K562 (cell line): ENCODE data around the gene ANKMY1. TPM values are rescaled to one million over a fixed set of nuclear protein-coding genes. Genes with fewer than 3 reads are reported as not detected.

Experiments used
- ATAC-seq: fragments of 200-7000 bp; cut with Tn5 transposase; 3 replicates; pipeline ENCODE4 v1.9.1; 2020; ENCODE audit warnings: moderate library complexity
- BruUV-seq: library from RNA; stranded (reverse); fragments of 400-500 nt; replicated peaks from 2 replicates; lab custom pipeline; 2021; lab: Mats Ljungman, UMichigan
- CTCF ChIA-PET: fragments of 300-600 bp; formaldehyde crosslinking; extraction: SDS; loops from one replicate; lab custom pipeline; 2021; ENCODE audit warnings: low intra/inter-chr PET ratio; lab: Yijun Ruan, JAX
- POLR2A ChIA-PET: fragments of 300-600, 350-650 bp; sonication (Branson Sonifier 250); formaldehyde crosslinking; extraction: SDS; loops from one replicate; lab custom pipeline; 2021; ENCODE audit warnings: antibody characterized with exemption, inconsistent platforms; lab: Yijun Ruan, JAX
- DNase-seq, 4 experiments: peaks; one replicate each; pipeline versions ENCODE4 v3.0.0 to v3.0.0-alpha.2; 2011 to 2018; ENCODE audit warnings: low spot score in 3 of 4, mixed read lengths in 3 of 4; ENCODE audit errors: extremely low read depth in 1 of 4
- FAIRE-seq: peaks from 2 replicates; lab custom pipeline; 2011; peaks lifted over from hg19 to GRCh38; lab: Jason Lieb, UNC
- H2AFZ ChIP-seq: 2 replicates; pipeline ENCODE4 v1.6.0; 2011; ENCODE audit warnings: low read depth, low read length, control low read depth, inconsistent platforms
- H3K27ac ChIP-seq: fragments of 200-600 bp; 3 replicates; pipeline ENCODE4 v1.8.0; 2011; ENCODE audit warnings: low read depth, mild to moderate bottlenecking, control low read depth, inconsistent platforms, low read length, moderate library complexity, mixed read lengths; ENCODE audit errors: extremely low read depth
- H3K27me3 ChIP-seq, 2 experiments: fragments of 300-600 bp in 1 of 2; 2 replicates in 1 of 2; 3 replicates in 1 of 2; pipeline versions ENCODE4 v1.6.0 to v1.8.0; 2011; ENCODE audit warnings: inconsistent platforms in 2 of 2, low read length in 2 of 2, mild to moderate bottlenecking in 1 of 2, mixed read lengths in 1 of 2, moderate library complexity in 1 of 2; ENCODE audit not compliant: control insufficient read depth in 2 of 2, insufficient read depth in 2 of 2
- H3K36me3 ChIP-seq: fragments of 300-600 bp; 3 replicates; pipeline ENCODE4 v1.8.0; 2011; ENCODE audit warnings: mild to moderate bottlenecking, low read length, inconsistent platforms; ENCODE audit not compliant: control insufficient read depth, insufficient read depth
- H3K4me1 ChIP-seq, 2 experiments: fragments of 200-600 bp in 1 of 2; replicated peaks in 1 of 2; 2 replicates in 1 of 2; 3 replicates in 1 of 2; pipeline versions ENCODE4 v1.5.1 to v1.8.0; 2011; ENCODE audit warnings: inconsistent platforms in 2 of 2, low read length in 2 of 2, mild to moderate bottlenecking in 1 of 2, mixed read lengths in 1 of 2, moderate library complexity in 1 of 2; ENCODE audit not compliant: control insufficient read depth in 2 of 2, insufficient read depth in 2 of 2
- H3K4me2 ChIP-seq: 2 replicates; pipeline ENCODE4 v1.6.1; 2011; ENCODE audit warnings: low read length, control low read depth, inconsistent platforms, mixed read lengths; ENCODE audit not compliant: insufficient read depth
- H3K4me3 ChIP-seq: fragments of 200-600 bp; sonication (generic), shearing (Covaris generic); 2 replicates; pipeline ENCODE4 v1.5.1; 2016; ENCODE audit warnings: control low read depth, inconsistent platforms
- H3K79me2 ChIP-seq: fragments of 200-600 bp; 3 replicates; pipeline ENCODE4 v1.8.0; 2011; ENCODE audit warnings: low read length, inconsistent platforms; ENCODE audit not compliant: control insufficient read depth, insufficient read depth
- H3K9ac ChIP-seq, 2 experiments: 2 replicates each; pipeline versions ENCODE4 v1.6.0 to v1.6.1; 2011; ENCODE audit warnings: low read depth in 2 of 2, low read length in 2 of 2, control low read depth in 1 of 2, inconsistent platforms in 1 of 2, mild to moderate bottlenecking in 1 of 2, mixed read lengths in 1 of 2; ENCODE audit not compliant: insufficient read depth in 1 of 2
- H3K9me1 ChIP-seq: one replicate; pipeline ENCODE4 v1.6.0; 2011; ENCODE audit warnings: inconsistent platforms, mild to moderate bottlenecking, low read length, moderate library complexity; ENCODE audit not compliant: control insufficient read depth, insufficient read depth
- H3K9me3 ChIP-seq: replicated peaks from 2 replicates; pipeline ENCODE4 v1.5.1; 2011; ENCODE audit warnings: low read depth, low read length, inconsistent platforms; ENCODE audit not compliant: control insufficient read depth, insufficient read depth
- H4K20me1 ChIP-seq: replicated peaks from 2 replicates; pipeline ENCODE4 v1.6.1; 2011; ENCODE audit warnings: low read length, inconsistent platforms, mixed read lengths; ENCODE audit not compliant: control insufficient read depth, insufficient read depth
- DDX20 ChIP-seq: fragments of 450-650 bp; IDR thresholded peaks from 2 replicates; pipeline ENCODE4 v1.6.1; 2016; ENCODE audit warnings: missing genetic modification characterization, low read depth, mild to moderate bottlenecking, missing compliant biosample characterization, moderate library complexity
- GABPB2 ChIP-seq: fragments of 250-450 bp; sonication (Bioruptor Pico); conservative IDR thresholded peaks from 2 replicates; pipeline ENCODE4 v1.5.1; 2021; ENCODE audit warnings: mild to moderate bottlenecking
- HCFC1 ChIP-seq: IDR thresholded peaks from 2 replicates; pipeline ENCODE4 v1.6.1; 2012; ENCODE audit warnings: low read depth, low read length, improper control_type of control experiment
- HNRNPK ChIP-seq: fragments of 200-400 bp; formaldehyde crosslinking; IDR thresholded peaks from one replicate; pipeline ENCODE4 v1.6.1; 2018; ENCODE audit warnings: mild to moderate bottlenecking, low read depth, low read length; ENCODE audit not compliant: poor library complexity, severe bottlenecking
- KAT7 ChIP-seq: sonication (generic); formaldehyde crosslinking; IDR thresholded peaks from 2 replicates; pipeline ENCODE4 v1.8.0; 2022; ENCODE audit warnings: missing genetic modification reagents, mild to moderate bottlenecking, borderline replicate concordance
- NR0B1 ChIP-seq: fragments of 450-650 bp; IDR thresholded peaks from one replicate; pipeline ENCODE4 v1.6.1; 2018; ENCODE audit warnings: mild to moderate bottlenecking, moderate library complexity; ENCODE audit not compliant: partially characterized antibody
- PML ChIP-seq: IDR thresholded peaks from 2 replicates; pipeline ENCODE4 v1.6.1; 2012; ENCODE audit warnings: low read length, inconsistent platforms
- SRSF3 ChIP-seq: fragments of 200-400 bp; formaldehyde crosslinking; IDR thresholded peaks from 2 replicates; pipeline ENCODE4 v1.6.1; 2016; ENCODE audit warnings: mild to moderate bottlenecking, low read length, moderate library complexity; ENCODE audit not compliant: insufficient read depth
- TGIF2 ChIP-seq: sonication (generic); formaldehyde crosslinking; IDR thresholded peaks from 2 replicates; pipeline ENCODE4 v1.8.1; 2022; ENCODE audit warnings: mild to moderate bottlenecking, missing genetic modification reagents, moderate library complexity
- ZC3H4 ChIP-seq: sonication (generic); formaldehyde crosslinking; IDR thresholded peaks from 2 replicates; pipeline ENCODE4 v1.9.0; 2021; ENCODE audit warnings: missing genetic modification reagents, borderline replicate concordance
- ZNF639 ChIP-seq, 2 experiments: fragments of 200-800 bp in 1 of 2; sonication (Bioruptor generic) in 1 of 2; sonication (generic) in 1 of 2; formaldehyde crosslinking in 1 of 2; IDR thresholded peaks in 1 of 2; conservative IDR thresholded peaks in 1 of 2; 2 replicates each; pipeline versions ENCODE4 v1.5.0 to v1.6.1; 2016 to 2020; ENCODE audit warnings: missing compliant biosample characterization in 1 of 2, missing genetic modification characterization in 1 of 2, missing genetic modification reagents in 1 of 2
- WGBS: fragments of 100-300 bp; shearing (Covaris generic); methylation state at CpG from one replicate; pipeline ENCODE4 v1.1.6; 2016; ENCODE audit warnings: low coverage, mixed read lengths; ENCODE audit not compliant: insufficient coverage; ENCODE audit errors: missing lambda C conversion rate; 5-methylcytosine and 5-hydroxymethylcytosine counted together
- in situ Hi-C: fragments of 300-500 bp; cut with MboI; formaldehyde crosslinking; loops from 4 replicates; pipeline ENCODE4 v1.15.0; 2018; ENCODE audit warnings: inconsistent platforms, mixed read lengths
- intact Hi-C: fragments of 100-400 bp; cut with micrococcal nuclease; formaldehyde crosslinking; loops from 2 replicates; pipeline ENCODE4 v1.14.2; 2022
- polyA plus RNA-seq, 8 experiments: library from polyadenylated mRNA; depleted of rRNA in 4 of 8; stranded (reverse) in 5 of 8; unstranded in 3 of 8; fragments of >200 nt; fragmentation: Nextera tagmentation in 2 of 8; fragmentation: Illumina TruSeq in 1 of 8; extraction: Ambion mirVana in 2 of 8; extraction: Trizol in 1 of 8; gene quantifications; 2 replicates each; pipeline versions ENCODE4 v1.2.1 to v1.2.3, GENCODE V29; 2011 to 2014; ENCODE audit warnings: inconsistent platforms in 1 of 8, missing spikeins in 1 of 8
- total RNA-seq, 7 experiments: library from RNA; depleted of rRNA in 6 of 7; stranded (reverse); fragments of >200 nt in 6 of 7; fragmentation: Illumina TruSeq in 2 of 7; extraction: Trizol in 2 of 7; gene quantifications; 2 replicates each; pipeline versions ENCODE4 v1.2.1 to v1.2.3, GENCODE V29; 2011 to 2021; ENCODE audit warnings: low replicate concordance in 1 of 7

The ANKMY1 gene
- total and polyA plus RNA-seq, 9 of the 15 experiments (the other 6 are each of a cell fraction or from before 2014, with no cell fraction given): 0.75 to 15.1 (median 11.7) TPM

- TF ChIP-seq TGIF2 (CRISPR knock-in tag) (no peak), ZC3H4 (CRISPR knock-in tag) (no peak), SRSF3 (peak; percentile 86; the same call in 1 of the 2 replicates), HNRNPK (no peak)
Observed at GRCh38 chr2:240566203-240567136, 8.7 kb upstream of the ANKMY1 start (continued).

GRCh38 chr2:240565333-240566202 is 7.8 kb upstream of the ANKMY1 start:
- Histone ChIP-seq H3K4me3 (peak overlapping the region; percentile 35), H3K4me2 (peak overlapping the region; percentile 84), H3K9ac (peak overlapping the region; percentile 92 to 93), H3K36me3 (peaks cover 19% of the 10 kb centered on the region), H2AFZ (0 out of 2 replicates have a peak overlapping the region, but pooled peaks have one; percentile 44), H3K4me1 (peaks cover 40 to 72% of the 10 kb centered on the region in 2 experiments), H4K20me1 (no peaks in the 10 kb centered on the region), H3K27me3 (no peaks in the 10 kb centered on the region), H3K9me3 (no peaks in the 10 kb centered on the region), H3K79me2 (peaks cover 75% of the 10 kb centered on the region), H3K27ac (peak overlapping the region; percentile 98), H3K9me1 (no peaks in the 10 kb centered on the region)
- intact Hi-C loops: loop anchor here (1.0 to 10.0 kb wide), 2 partner anchors 39 to 51 kb away; no protein-coding TSS in a partner anchor
- TSS peak; percentile 9 for BruUV-seq
- peak; percentile 70 for ATAC-seq
- in situ Hi-C loops: no loop called here
- POLR2A ChIA-PET: interaction anchor here (0.6 to 4.6 kb wide), 10 partner anchors 11 to 443 kb away, joined by 3 to 26 read pairs (median 3); partner anchors contain the start of gene CAPN10
- WGBS: 0% methylated on average over 15 of the region's 26 CpGs
- CTCF ChIA-PET: no interaction called here
- DNase-seq: peak; percentile 44 to 94 (median 66)
- FAIRE-seq: peak; percentile 95
- TF ChIP-seq PML (peak; percentile 69; the same call in 1 of the 2 replicates), DDX20 (tag) (no peak), ZNF639 (CRISPR knock-in tag; conservative IDR thresholded peaks at IDR 0.05 in 1 of 2, IDR thresholded peaks at IDR 0.05 in 1 of 2) (peak in 1 of 2 experiments; percentile 10; a peak in 2 of 4 replicates), NR0B1 (no peak), KAT7 (CRISPR knock-in tag) (no peak; the same call in 1 of the 2 replicates), GABPB2 (CRISPR knock-in tag) (no peak), HCFC1 (no peak)
